Tibial nerve (tissue), 3 donors: Measurements from ENCODE around the gene RAPGEF6.

Experiments
- EP300 ChIP-seq, 2 donors: sonication (generic); formaldehyde crosslinking; IDR thresholded peaks; one replicate each; pipeline ENCODE4 v1.6.1; 2017; ENCODE audit warnings: antibody characterized with exemption in 2 of 2, mild to moderate bottlenecking in 1 of 2
- POLR2A ChIP-seq, 2 donors: fragments of 450-650 bp; IDR thresholded peaks; one replicate each; pipeline ENCODE4 v1.6.1; 2017; ENCODE audit warnings: antibody characterized with exemption in 2 of 2, mild to moderate bottlenecking in 2 of 2, moderate library complexity in 2 of 2

GRCh38 chr5:131545845-131546244 lies 89.2 kb downstream of the RAPGEF6 start:
- TF ChIP-seq POLR2A (IDR thresholded peaks at IDR 0.05) (no peak), EP300 (IDR thresholded peaks at IDR 0.05) (no peak)
